GM18520 (cell line): ENCODE results near the gene ACCS.

Experiments
- ATAC-seq: cut with Tn5 transposase; IDR thresholded peaks from one replicate; pipeline ENCODE4 v1.9.1; 2021; ENCODE audit not compliant: unreplicated experiment

The ACCS gene

GRCh38 chr11:44088871-44089270, 22.8 kb downstream of the ACCS start:
- ATAC-seq, result no peak

GRCh38 chr11:44090539-44090938, 24.5 kb downstream of the ACCS start:
- no peak for ATAC-seq

- peak; percentile 36 for ATAC-seq
Measured at GRCh38 chr11:44094260-44094868, 28.3 kb downstream of the ACCS start.

- peak; percentile 91 for ATAC-seq
Measured at GRCh38 chr11:44095506-44096359, 29.7 kb downstream of the ACCS start, which contains the start of gene EXT2. Gene EXT2 (plus strand): TSS chr11:44095678. CDS start chr11:44107713, 12,035 bp downstream.

GRCh38 chr11:44096360-44097185, 30.5 kb downstream of the ACCS start:
- ATAC-seq, result no peak

GRCh38 chr11:44097821-44098220, 31.8 kb downstream of the ACCS start:
- ATAC-seq, result no peak

- no peak for ATAC-seq
Measured at GRCh38 chr11:44101098-44101497, 35.0 kb downstream of the ACCS start.

GRCh38 chr11:44104481-44105294, 38.6 kb downstream of the ACCS start:
- no peak for ATAC-seq

- no peak for ATAC-seq
Measured at GRCh38 chr11:44108260-44108659, 42.2 kb downstream of the ACCS start.

GRCh38 chr11:44110231-44110679, 44.2 kb downstream of the ACCS start:
- peak; percentile 86 for ATAC-seq

GRCh38 chr11:44112091-44112821, 46.2 kb downstream of the ACCS start:
- ATAC-seq, result no peak

GRCh38 chr11:44113018-44113417, 46.9 kb downstream of the ACCS start:
- no peak for ATAC-seq

- no peak for ATAC-seq
Measured at GRCh38 chr11:44113572-44113971, 47.5 kb downstream of the ACCS start.

- ATAC-seq, result no peak
Measured at GRCh38 chr11:44116234-44116830, 50.3 kb downstream of the ACCS start.

GRCh38 chr11:44120169-44120568, 54.1 kb downstream of the ACCS start:
- no peak for ATAC-seq

GRCh38 chr11:44125598-44125997, 59.5 kb downstream of the ACCS start:
- no peak for ATAC-seq

- ATAC-seq, result no peak
Measured at GRCh38 chr11:44126304-44126703, 60.2 kb downstream of the ACCS start.

- ATAC-seq, result no peak
Measured at GRCh38 chr11:44127130-44127529, 61.1 kb downstream of the ACCS start.

- no peak for ATAC-seq
Measured at GRCh38 chr11:44128729-44129128, 62.7 kb downstream of the ACCS start.
